GM21367 (cell line): ENCODE results near the gene KDF1.
"Not testable (repeated sequence)": the region's sequence is repeated elsewhere in the genome, so short reads cannot be mapped to it uniquely, and the experiment has no call there.

Source experiments
- ATAC-seq: cut with Tn5 transposase; IDR thresholded peaks from one replicate; pipeline ENCODE4 v1.9.1; 2021; ENCODE audit not compliant: unreplicated experiment

Gene KDF1

DNA sequence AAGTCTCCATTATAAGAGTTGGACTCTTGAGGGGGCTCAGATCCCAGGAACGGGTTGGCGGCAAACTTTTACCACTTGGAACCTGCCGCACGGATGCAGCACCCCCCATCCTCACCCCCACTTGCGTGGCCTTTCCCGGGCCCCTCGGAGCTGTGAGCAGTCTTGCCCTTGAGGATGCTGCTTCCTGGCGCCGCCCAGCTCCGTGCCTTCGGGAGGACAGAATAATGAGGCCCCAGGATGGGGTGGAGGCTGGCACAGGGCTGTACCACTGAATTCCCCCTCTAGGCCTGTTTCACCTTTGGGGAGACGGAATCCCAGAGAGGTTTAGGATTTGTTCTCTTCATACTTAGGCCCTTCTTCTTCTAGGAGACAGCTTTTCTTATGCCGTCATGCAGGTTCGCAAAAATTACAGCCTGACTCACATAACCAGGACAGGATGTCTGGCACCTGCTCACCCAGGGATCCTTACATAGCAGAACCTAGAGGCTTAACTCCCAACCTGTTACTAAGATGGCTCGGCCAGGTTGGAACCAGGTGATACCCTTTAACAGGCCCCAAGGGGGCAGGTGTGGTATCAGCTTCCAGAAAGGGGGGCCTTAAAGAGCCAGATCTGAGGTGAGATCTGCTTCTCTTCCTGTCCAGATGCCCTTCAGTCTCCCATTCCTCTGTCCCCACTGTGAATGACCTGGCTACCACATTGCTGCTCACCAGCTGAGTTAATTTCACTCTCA is 34.7 kb upstream of the KDF1 start:
- no peak for ATAC-seq

DNA sequence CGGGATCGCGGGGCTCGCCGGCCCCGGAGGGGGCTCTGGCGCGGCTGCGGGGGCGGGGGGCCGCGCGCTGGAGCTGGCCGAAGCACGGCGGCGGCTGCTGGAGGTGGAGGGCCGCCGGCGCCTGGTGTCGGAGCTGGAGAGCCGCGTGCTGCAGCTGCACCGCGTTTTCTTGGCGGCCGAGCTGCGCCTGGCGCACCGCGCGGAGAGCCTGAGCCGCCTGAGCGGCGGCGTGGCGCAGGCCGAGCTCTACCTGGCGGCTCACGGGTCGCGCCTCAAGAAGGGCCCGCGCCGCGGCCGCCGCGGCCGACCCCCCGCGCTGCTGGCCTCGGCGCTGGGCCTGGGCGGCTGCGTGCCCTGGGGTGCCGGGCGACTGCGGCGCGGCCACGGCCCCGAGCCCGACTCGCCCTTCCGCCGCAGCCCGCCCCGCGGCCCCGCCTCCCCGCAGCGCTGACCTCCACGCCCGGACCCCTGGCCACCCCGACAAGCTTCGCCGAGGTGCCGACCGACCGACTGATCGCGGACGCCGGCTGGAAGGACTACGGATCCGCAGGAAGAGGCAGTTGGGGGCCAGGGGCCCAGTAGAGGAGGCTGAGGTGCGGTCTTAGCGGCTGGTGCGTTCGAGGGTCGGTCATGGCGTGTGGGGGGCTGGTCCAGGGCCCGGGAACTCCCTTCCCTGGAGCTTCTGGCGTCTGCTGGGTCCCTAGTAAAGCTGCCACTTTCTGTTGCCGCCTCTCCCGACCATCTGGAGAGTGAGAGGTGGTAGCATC is 33.9 kb upstream of the KDF1 start:
- ATAC-seq, result no peak

DNA sequence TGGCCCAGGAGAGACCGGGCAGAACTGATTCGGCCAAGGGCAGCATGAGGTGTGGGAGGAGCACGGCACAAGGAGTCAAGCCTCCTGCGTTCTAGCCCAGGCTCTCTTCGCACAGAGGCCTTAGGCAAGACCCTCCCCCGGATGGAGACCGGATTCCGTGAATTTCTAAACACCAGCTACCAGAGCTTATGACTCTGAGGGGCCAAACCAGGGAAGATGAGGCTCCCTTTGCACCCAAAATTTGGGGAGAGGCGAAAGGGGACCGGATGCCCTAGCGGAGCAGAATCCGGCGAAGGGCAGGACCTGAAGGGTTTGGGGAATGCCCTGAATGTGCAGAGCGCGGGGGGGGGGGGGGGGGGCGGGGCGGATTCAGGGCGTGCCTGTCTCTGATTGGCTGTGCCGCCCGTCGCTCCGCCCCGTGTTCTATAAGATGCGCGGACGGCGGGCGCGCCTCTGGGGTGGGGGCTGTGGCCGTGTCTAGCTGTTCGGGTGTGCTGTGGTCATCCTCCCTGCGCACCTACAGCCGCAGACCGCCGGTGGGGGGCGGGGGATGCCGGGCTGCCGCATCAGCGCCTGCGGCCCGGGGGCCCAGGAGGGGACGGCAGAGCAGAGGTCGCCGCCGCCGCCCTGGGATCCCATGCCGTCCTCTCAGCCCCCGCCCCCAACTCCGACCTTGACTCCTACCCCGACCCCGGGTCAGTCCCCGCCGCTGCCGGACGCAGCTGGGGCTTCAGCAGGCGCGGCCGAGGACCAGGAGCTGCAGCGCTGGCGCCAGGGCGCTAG is 33.2 kb upstream of the KDF1 start, which contains the start of gene TRNP1:
Gene TRNP1, plus strand, starts transcription at position 456 of the 783 bp plus-strand sequence. Its CDS starts 95 bp downstream, at position 551.
- ATAC-seq, result no peak

DNA sequence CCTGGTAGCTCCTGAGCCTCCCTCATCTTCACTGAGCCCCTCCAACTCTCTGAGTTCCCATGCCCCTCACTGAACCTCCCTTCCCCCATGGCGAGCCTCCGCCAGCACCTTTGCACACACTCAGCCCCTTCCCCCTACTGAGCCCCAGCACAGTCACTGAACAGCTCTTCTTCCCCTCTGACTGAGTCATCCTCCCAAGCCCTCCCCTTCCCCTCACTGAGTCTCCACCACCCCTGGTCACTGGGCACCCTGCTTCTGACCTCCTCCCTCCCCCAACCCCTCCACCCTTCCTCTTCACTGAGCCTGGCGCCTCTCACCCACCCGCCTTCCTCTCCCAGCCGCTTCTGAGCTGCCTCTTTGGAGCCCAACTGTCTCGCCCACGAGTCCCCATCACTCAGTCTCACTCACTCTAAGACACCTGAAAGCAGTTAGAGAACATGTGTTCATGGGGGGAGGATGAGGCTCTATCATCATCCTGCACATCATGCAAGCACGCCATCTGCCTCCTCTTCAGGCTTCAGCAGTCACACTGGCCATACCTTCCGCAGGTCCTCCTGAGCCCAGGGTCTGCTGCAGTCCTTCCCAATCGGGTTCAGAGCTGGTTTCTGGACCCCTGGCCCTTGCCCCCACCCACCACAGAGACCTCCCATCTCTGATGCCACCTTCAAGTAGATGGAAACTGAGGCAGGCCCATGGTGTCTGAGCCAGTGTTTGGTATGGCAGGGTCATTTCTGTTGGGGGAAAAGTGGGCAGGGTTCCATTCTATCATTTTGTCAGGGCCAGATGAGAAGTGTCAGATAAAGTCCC is 31.2 kb upstream of the KDF1 start:
- ATAC-seq, result no peak

DNA sequence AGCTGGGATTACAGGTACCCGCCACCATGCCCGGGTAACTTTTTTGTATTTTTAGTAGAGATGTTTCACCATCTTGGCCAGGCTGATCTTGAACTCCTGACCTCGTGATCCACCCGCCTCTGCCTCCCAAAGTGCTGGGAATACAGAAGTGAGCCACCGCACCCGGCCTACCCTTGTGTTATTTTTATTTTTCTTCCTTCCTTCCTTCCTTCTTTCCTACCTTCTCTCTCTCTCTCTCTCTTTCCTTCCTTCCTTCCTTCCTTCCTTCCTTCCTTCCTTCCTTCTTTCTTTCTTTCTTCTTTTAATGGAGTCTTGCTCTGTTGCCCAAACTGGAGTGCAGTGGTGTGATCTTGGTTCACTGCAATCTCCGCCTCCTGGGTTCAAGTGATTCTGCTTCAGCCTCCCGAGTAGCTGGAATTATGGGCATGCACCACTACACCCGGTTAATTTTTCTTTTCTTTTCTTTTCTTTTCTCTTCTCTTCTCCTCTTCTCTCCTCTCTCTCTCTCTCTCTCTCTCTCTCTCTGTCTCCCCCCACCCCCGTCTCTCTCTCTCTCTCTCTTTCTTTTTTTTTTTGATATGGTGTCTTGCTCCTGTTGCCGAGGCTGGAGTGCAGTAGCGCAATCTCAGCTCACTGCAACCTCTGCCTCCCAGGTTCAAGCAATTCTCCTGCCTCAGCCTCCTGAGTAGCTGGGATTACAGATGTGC is 29.3 kb upstream of the KDF1 start:
- not testable (repeated sequence) for ATAC-seq

DNA sequence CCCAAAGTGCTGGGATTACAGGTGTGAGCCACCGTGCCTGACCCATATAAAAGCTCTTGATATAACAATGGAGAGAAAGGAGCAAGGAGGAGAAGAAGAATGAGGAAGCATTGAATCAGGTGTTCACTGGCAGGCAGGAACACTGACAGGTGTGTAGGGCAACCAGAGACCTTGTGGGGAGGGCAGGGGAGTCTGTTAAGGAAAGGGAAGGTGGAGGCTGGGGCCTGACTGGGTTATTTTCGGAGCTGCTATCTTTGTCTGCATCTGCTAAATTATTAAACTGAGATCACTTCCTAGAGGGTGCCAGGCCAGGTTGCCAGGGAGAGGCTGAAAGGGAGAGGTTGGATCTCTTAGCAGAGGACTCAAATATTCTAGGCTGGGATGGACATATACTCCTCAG is 26.4 kb upstream of the KDF1 start:
- no peak for ATAC-seq

DNA sequence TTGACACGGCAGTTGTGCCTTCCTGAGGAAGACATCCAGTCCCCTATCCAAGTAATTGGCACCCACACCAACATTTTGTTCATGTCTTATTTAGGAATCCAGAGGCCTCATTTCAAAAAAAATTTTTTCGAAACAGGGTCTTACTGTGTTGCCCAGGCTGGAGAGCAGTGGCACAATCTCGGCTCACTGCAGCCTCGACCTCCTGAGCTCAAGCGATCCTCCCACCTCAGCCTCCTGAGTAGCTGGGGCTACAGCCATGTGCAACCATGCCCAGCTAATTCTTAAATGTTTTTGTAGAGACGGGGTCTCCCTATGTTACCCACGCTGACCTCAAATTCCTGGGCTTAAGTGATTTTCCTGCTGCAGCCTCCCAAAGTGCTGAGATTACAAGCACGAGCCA is 24.0 kb upstream of the KDF1 start:
- ATAC-seq, result no peak

DNA sequence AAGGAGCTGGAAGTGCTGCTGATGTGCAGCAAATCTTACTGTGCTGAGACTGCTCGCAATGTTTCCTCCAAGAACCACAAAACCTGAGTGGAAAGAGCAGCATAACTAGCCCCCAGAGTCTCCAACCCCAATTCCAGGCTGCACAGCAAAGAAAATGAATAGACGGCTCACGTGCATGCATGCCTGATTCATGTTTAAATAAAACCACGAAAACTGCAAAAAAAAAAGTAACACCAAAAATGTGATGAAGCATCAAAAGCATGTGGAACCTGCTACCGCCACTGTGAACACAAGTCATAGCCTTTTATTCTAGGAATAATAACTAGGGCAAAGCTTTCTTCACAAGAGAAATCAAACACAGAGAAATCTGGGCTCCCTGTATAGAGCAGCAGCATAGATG is 23.6 kb upstream of the KDF1 start:
- ATAC-seq, result no peak

DNA sequence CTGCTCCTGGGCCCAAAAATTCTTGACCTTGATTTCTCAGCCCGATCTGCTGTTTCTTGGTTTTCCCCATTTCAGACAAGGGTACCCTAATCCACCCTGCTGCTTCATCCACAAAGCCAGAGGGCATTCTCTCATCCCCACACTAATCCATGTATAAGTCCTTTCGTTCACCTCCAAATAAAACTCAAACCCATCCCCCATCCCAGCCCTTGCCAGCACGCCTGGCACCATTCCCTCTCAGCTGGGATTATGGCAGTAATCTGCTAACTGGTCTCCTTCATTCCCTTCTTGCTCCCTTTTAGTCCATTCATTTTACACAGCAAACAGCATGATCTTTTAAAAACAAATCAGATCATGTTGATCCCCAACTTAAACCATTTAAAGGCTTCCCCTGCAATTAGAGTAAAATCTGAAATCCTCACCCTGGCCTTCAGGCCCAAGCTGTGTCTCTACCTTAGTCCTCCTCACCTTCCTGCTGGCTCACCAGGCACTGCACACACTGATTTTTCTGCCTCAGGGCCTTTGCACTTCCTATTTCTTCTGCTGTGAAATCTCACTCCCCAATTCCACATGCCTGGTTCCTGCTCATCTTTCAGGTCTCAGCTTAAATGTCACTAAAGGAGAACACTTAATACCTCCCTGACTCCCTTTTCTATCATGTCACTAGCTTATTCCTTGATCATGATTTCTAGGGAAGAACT is 21.0 kb upstream of the KDF1 start:
- ATAC-seq, result no peak

DNA sequence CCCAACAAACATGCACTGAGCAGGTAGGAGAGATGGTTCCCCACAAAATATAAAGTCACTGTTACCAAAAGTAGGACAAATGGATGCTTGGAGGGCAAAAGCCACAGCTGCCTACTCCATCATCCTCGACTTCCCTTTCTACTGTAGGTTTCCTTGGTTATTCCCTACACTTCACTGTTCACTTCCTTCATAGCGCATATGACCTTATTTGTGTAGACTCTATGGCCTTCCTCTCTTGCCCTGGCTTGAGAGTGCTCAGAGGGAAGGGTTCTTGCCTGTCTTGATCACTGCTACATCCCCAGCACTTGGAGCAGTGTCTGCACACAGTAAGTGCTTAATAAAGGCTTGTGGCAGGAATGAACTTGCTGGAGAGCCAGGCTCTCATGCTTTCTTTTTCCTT is 18.6 kb upstream of the KDF1 start:
- no peak for ATAC-seq

DNA sequence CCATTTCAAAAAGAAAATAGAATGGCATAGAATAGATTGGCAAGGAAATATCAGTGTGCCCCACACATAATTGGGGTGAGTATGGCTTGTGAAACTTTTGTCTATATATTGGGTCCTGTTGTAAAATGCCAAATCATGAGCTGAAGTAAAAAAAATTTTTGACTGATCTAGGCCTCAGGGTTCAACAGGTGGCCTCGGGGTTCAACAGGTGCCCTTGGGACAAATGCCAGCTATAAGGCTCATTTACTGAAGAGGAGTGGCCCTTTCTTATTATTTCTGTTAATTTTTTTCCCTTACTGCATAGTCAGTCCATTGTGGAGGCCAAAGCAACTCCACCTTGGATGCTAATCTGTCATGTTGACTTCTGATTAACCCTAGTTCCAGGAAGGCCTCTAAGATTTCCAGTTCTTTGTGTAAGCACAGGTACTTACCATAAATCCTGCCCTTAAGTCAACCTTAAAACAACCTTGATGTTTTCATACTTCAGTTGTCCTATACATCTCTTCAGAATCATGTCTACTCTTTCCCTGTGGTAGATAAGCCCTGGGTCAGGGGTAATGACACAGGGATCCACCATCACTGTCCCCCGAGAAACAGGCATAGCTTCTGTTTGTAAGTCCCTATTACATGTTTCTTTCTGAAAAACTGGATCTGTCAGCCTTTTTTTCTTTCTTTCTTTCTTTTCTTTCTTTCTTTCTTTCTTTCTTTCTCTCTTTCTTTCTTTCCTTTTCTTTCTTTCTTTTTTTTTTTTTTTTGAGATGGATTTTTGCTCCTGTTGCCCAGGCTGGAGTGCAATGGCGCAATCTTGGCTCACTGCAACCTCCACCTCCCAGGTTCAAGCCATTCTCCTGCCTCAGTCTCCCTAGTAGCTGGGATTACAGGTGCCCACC is 16.6 kb upstream of the KDF1 start:
- ATAC-seq, result no peak

DNA sequence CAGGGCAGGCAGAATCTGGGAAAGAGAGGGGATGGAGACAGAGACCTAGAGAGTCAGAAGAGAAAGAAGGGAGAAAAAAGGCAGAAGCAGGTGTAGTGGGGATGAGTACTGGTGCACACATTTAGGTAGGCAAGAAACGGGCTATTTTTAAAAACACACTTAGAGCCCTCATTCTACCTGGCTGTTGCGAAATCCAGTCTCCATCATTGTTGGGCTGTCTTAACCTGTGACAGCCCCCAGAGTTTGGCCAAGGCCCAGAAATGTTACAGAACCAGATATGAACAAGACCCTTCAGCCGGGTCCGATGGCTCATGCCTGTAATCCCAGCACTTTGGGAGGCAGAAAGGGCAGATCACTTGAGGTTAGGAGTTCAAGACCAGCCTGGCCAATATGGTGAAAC is 12.6 kb upstream of the KDF1 start:
- no peak for ATAC-seq

DNA sequence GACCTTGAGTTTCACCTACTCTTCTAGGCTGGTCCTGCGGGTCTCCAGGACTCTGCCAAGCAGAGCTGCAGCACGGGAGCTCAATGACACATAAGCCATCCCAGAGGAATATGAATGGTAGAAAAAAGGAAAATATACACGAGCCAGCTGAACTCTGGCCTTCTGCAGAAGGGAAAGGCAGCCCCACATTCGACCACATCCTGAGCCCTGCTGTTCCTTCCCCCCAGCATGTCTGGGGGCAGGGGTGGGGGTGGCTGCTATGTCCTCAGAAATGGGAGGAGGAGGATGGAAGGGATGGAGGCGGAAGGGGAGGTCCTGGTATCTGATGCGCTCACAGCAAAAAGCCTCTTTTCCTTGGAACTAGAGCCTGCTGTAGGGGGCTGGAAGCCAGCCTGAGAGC is 12.1 kb upstream of the KDF1 start:
- ATAC-seq, result no peak

DNA sequence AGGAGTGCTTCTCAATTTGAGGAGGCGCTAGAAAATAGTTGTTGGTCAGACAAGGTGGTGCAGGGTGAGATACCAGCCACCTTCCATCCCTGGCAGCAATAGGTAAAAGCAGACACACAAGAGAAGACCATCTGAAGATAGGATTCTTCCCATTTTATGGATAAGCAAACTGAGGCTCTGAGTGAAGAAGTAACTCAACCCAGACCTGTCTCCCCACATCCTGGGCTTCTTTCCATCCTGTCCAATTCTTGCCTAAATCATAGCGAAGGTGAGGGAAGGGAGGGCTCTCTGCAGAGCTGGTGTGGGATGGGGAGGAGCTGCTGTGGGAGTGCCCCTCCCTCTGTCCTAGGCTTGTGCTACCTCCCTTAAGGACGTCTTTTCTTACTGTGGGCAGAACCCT is 11.3 kb upstream of the KDF1 start:
- ATAC-seq, result no peak

DNA sequence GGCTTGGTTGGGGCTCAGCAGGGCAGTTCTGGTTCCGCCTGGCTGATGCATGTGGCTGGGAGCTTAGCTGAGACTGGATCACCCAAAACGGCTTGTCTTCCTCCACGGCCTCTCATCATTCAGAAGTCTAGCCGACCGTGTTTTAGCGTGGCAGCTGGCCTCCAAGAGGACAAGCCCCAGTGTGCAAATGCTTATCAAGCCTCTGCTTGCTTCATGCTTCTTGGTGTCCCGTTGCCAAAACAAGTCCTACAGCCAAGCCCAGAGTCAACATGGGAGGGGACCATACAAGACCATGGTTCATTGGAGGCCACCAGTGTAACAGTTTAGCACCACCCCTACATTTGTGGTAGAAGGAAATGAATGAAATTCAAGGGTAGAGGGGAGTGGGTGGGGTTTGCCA is 10.5 kb upstream of the KDF1 start:
- no peak for ATAC-seq

DNA sequence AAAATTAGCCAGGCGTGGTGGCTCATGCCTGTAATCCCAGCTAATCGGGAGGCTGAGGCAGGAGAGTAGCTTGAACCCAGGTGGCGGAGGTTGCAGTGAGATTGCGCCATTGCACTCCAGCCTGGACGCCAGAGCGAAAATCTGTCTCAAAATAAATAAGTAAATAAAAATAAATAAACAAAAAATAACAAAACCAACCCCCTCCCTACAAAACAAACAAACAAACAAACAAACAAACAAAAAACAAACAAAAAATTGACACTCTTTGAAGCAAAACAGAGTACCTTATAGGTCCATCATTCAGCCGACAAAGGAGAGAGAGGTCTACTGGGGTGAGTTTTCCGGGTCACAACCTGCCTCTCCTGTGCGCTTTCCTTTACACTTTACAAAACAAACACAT is 5.4 kb upstream of the KDF1 start:
- ATAC-seq, result no peak

DNA sequence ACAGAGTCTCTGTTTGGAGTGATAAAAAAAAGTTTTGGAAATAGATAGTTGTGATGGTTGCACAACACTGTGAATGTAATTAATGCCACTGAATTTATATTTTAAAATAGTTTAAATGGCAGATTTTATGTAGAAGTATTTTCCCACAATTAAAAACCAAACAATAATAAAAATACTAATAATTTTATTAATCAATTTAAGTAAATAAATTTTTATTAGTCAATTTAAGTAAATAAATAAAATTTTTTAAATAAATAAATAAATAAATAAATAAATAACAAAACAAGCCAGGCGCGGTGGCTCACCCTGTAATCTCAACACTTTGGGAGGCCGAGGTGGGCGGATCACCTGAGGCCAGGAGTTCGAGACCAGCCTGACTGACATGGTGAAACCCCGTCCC is 4.9 kb upstream of the KDF1 start:
- no peak for ATAC-seq

DNA sequence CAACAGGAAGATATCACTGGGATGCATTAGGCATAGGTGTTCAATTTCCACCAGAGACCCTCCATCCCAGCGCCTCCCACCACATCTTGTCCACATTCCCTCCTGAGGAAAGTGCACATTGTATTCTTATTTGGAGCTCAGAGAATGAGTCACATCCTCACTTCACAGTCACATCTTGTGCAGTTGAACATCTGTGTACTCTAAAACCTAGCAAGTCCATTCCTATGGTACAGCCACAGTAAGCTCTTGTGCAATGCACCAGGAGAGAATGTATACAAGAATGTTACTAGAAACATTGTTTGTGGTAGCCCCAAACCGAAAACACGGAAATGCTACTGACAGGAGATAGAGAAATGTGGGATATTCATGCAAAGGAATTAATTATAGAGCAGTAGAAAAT is 1.6 kb upstream of the KDF1 start:
- no peak for ATAC-seq

DNA sequence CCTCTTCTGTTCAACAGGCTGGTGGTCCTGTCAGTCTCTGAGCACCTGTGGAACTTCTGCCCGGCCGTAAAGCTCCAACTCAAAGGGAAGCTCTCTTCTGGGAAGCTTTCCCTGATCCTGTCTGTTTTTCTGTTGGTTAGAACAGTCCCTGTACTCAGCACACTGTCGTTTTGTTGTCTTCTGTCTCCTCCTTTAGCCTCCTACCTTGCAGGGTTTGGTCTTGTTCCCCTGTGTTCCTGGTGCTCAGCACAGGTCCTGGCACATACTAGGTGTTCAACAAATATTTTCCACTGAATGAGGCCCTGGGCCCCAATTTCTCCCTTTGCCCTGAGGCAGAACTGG is 328 bp upstream of the KDF1 start:
- ATAC-seq, result no peak
